Central memory CD8-positive, alpha-beta T cell (primary cell): ENCODE results near the gene ANKRD44.
"Not testable (repeated sequence)": the region's sequence is repeated elsewhere in the genome, so short reads cannot be mapped to it uniquely, and the experiment has no call there.

ENCODE experiments used
- ATAC-seq: fragments of 150-1000 bp; cut with Tn5 transposase; replicated peaks from 2 replicates; pipeline ENCODE4 v1.10.0; 2022; ENCODE audit warnings: mild to moderate bottlenecking, moderate FRiP score, moderate number of reproducible peaks; ENCODE audit not compliant: poor library complexity, severe bottlenecking; ENCODE audit errors: extremely low read depth
- DNase-seq, 2 donors: peaks; one replicate each; pipeline ENCODE4 v3.0.0; 2021; ENCODE audit warnings: low spot score in 2 of 2
- H3K27ac Mint-ChIP-seq: one replicate; pipeline ENCODE4 v1.8.0; 2022; ENCODE audit warnings: low read depth, mild to moderate bottlenecking, moderate library complexity, mixed read lengths
- H3K27me3 Mint-ChIP-seq: one replicate; pipeline ENCODE4 v1.8.0; 2022; ENCODE audit warnings: mixed read lengths
- H3K36me3 Mint-ChIP-seq: one replicate; pipeline ENCODE4 v1.8.0; 2022; ENCODE audit warnings: mild to moderate bottlenecking, moderate library complexity, mixed read lengths; ENCODE audit not compliant: insufficient read depth
- H3K4me1 Mint-ChIP-seq: one replicate; pipeline ENCODE4 v1.8.0; 2022; ENCODE audit warnings: mixed read lengths
- H3K4me3 Mint-ChIP-seq: one replicate; pipeline ENCODE4 v1.8.0; 2022; ENCODE audit warnings: mild to moderate bottlenecking, moderate library complexity, mixed read lengths
- H3K9me3 Mint-ChIP-seq: one replicate; pipeline ENCODE4 v1.8.0; 2022; ENCODE audit warnings: mixed read lengths

The ANKRD44 gene

GRCh38 chr2:197069958-197070357 is 240.6 kb downstream of the ANKRD44 start:
- H3K4me3 Mint-ChIP-seq = no peak overlapping the region
- H3K4me1 Mint-ChIP-seq = peaks cover 76% of the 10 kb centered on the region
- no peak for ATAC-seq

GRCh38 chr2:197062574-197062973 is 248.0 kb downstream of the ANKRD44 start:
- not testable (repeated sequence) for H3K27me3 Mint-ChIP-seq, ATAC-seq, H3K9me3 Mint-ChIP-seq
- H3K27ac Mint-ChIP-seq = peak overlapping the region; percentile 51
- peak overlapping the region; percentile 20 for H3K4me3 Mint-ChIP-seq
- peak in 1 of 2 donors; percentile 36 for DNase-seq
- H3K4me1 Mint-ChIP-seq = peaks cover 59% of the 10 kb centered on the region
- peaks cover 34% of the 10 kb centered on the region for H3K36me3 Mint-ChIP-seq

More at GRCh38 chr2:197069958-197070357, 240.6 kb downstream of the ANKRD44 start:
- Mint-ChIP-seq H3K9me3 (no peaks in the 10 kb centered on the region), H3K27ac (peak overlapping the region; percentile 83), H3K27me3 (no peaks in the 10 kb centered on the region), H3K36me3 (peaks cover 50% of the 10 kb centered on the region)
- no peak for DNase-seq

GRCh38 chr2:197059477-197059876 is 251.1 kb downstream of the ANKRD44 start:
- Mint-ChIP-seq H3K4me1 (peaks cover 43% of the 10 kb centered on the region), H3K9me3 (peaks cover 6% of the 10 kb centered on the region), H3K4me3 (no peak overlapping the region), H3K27me3 (no peaks in the 10 kb centered on the region), H3K36me3 (peaks cover 43% of the 10 kb centered on the region), H3K27ac (no peak overlapping the region)
- ATAC-seq = no peak
- no peak for DNase-seq

DNA sequence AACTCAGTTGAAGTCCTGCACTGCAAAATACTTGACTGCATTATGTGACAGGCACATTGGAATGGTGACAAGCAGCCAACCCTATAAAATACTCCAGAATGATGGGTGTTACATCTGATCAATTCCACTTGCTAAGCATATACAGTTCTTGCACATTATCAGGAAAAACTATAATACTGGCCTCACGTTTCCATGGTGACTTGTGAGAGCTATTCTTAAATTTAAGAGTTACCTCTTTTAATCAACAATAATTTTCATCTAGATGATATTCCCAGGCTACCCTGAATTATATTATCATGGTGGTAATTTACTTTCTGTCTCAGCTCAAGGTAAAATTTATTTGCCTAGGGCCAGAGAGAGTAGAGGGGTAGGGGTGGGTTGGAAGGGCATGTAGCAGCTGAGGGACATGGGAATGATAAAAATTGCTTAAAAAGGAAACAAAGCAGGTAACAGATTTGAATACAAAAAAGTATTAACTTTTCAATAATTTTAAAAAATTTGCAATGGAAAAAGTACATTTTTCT is 251.7 kb downstream of the ANKRD44 start:
- peaks cover 45% of the 10 kb centered on the region for H3K36me3 Mint-ChIP-seq
- no peak overlapping the region for H3K27ac Mint-ChIP-seq
- no peak for ATAC-seq
- no peaks in the 10 kb centered on the region for H3K27me3 Mint-ChIP-seq
- H3K4me1 Mint-ChIP-seq = peaks cover 39% of the 10 kb centered on the region
- no peak for DNase-seq
- peaks cover 6% of the 10 kb centered on the region for H3K9me3 Mint-ChIP-seq
- H3K4me3 Mint-ChIP-seq = no peak overlapping the region

GRCh38 chr2:197057959-197058358 is 252.6 kb downstream of the ANKRD44 start:
- peaks cover 48% of the 10 kb centered on the region for H3K36me3 Mint-ChIP-seq
- H3K4me3 Mint-ChIP-seq = no peak overlapping the region
- no peak overlapping the region for H3K27ac Mint-ChIP-seq
- DNase-seq = no peak
- ATAC-seq = no peak
- no peaks in the 10 kb centered on the region for H3K27me3 Mint-ChIP-seq
- H3K9me3 Mint-ChIP-seq = peaks cover 6% of the 10 kb centered on the region
- H3K4me1 Mint-ChIP-seq = peaks cover 31% of the 10 kb centered on the region

DNA sequence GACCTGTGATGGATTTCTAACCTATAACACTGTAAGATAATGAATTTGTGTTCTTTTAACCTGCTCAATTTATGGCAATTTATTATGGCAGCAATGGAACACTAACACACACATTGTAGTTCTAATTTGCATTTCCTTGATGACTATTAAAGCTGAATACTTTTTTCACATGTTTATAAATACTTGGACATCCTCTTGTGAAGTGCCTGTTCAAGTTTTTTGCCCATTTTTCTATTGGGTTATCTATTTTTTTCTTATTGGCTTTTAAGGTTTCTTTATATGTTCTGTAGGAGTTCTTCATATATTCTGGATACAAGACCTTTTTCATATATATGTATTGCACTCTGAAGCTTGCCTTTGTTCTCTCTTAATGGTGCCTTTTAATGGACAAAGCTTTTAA is 255.5 kb downstream of the ANKRD44 start:
- no peak for DNase-seq
- H3K36me3 Mint-ChIP-seq = peaks cover 45% of the 10 kb centered on the region
- no peak for ATAC-seq
- H3K27ac Mint-ChIP-seq = peak overlapping the region; percentile 14
- H3K4me3 Mint-ChIP-seq = no peak overlapping the region
- H3K27me3 Mint-ChIP-seq = no peaks in the 10 kb centered on the region
- H3K4me1 Mint-ChIP-seq = peaks cover 6% of the 10 kb centered on the region
- peaks cover 6% of the 10 kb centered on the region for H3K9me3 Mint-ChIP-seq

- DNase-seq (no peak), ATAC-seq (no peak)
- Mint-ChIP-seq H3K4me1 (peaks cover 6% of the 10 kb centered on the region), H3K36me3 (peaks cover 47% of the 10 kb centered on the region), H3K4me3 (no peak overlapping the region), H3K9me3 (peaks cover 6% of the 10 kb centered on the region), H3K27ac (peak overlapping the region; percentile 14), H3K27me3 (no peaks in the 10 kb centered on the region)
These were observed 256.1 kb downstream of the ANKRD44 start for GRCh38 chr2:197054437-197054836.

- H3K27me3 Mint-ChIP-seq = no peaks in the 10 kb centered on the region
- no peak overlapping the region for H3K4me3 Mint-ChIP-seq
- H3K27ac Mint-ChIP-seq = peak overlapping the region; percentile 49
- ATAC-seq = peak; percentile 64
- H3K9me3 Mint-ChIP-seq = peaks cover 6% of the 10 kb centered on the region
- peaks cover 9% of the 10 kb centered on the region for H3K4me1 Mint-ChIP-seq
- peaks cover 44% of the 10 kb centered on the region for H3K36me3 Mint-ChIP-seq
- DNase-seq = no peak
These were observed 258.2 kb downstream of the ANKRD44 start for GRCh38 chr2:197052356-197052755.

GRCh38 chr2:197045115-197045514 is 265.5 kb downstream of the ANKRD44 start:
- Mint-ChIP-seq H3K27ac (peak overlapping the region; percentile 50), H3K4me3 (no peak overlapping the region), H3K9me3 (no peaks in the 10 kb centered on the region), H3K36me3 (peaks cover 36% of the 10 kb centered on the region), H3K4me1 (peaks cover 37% of the 10 kb centered on the region), H3K27me3 (no peaks in the 10 kb centered on the region)
- DNase-seq = no peak
- peak; percentile 10 for ATAC-seq

- no peak overlapping the region for H3K4me3 Mint-ChIP-seq
- peaks cover 37% of the 10 kb centered on the region for H3K4me1 Mint-ChIP-seq
- ATAC-seq = no peak
- DNase-seq = no peak
- peak overlapping the region; percentile 36 for H3K27ac Mint-ChIP-seq
- no peaks in the 10 kb centered on the region for H3K27me3 Mint-ChIP-seq
- peaks cover 43% of the 10 kb centered on the region for H3K36me3 Mint-ChIP-seq
- no peaks in the 10 kb centered on the region for H3K9me3 Mint-ChIP-seq
These were observed 267.8 kb downstream of the ANKRD44 start for GRCh38 chr2:197042739-197043196.

DNA sequence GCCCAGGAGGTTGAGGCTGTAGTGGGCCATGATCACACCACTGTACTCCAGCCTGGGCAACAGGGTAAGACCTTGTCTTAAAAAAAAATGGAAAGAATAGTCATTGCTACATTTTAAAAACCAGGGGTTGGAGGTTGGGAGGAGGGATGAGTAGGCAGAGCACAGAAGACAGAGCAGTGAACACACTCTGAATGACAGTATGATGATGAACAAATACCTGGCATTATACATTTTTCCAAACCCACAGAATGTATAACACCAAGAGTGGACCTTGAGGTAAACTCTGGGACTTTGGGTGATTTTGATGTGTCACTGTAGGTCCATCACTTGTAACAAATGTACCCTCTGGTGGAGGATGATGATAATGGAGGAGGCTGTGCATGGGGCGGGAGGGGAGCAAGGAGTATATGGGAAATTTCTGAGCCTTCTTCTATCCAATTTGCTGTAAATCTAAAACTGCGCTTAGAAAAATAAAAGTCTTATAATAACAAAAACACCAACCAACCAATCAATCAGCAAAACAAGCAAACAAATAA is 272.6 kb downstream of the ANKRD44 start:
- no peak for DNase-seq
- ATAC-seq = no peak
- Mint-ChIP-seq H3K4me3 (no peak overlapping the region), H3K36me3 (peaks cover 53% of the 10 kb centered on the region), H3K27me3 (no peaks in the 10 kb centered on the region), H3K4me1 (peaks cover 44% of the 10 kb centered on the region), H3K9me3 (no peaks in the 10 kb centered on the region), H3K27ac (peak overlapping the region; percentile 14)

DNA sequence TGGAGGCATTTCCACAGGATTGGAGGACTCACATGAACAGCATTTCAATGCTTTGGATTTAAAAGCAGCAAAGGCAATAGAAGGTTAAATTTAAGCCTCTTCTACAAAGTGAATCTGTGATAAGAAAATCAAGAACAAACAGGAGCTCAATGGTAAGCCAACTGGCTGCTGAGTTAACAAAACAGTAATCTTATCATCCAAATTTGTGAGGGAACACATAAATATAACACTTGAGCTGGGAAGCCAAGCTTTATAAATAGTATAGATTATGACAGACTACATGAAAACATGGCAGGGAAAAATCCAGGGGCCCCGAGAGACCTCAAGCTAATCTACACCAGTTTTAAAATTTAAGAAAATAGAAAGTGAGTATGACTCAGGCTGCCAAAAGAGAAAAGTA is 275.6 kb downstream of the ANKRD44 start:
- DNase-seq = no peak
- no peak for ATAC-seq
- H3K4me1 Mint-ChIP-seq = peaks cover 32% of the 10 kb centered on the region
- no peak overlapping the region for H3K4me3 Mint-ChIP-seq
- no peaks in the 10 kb centered on the region for H3K9me3 Mint-ChIP-seq
- H3K36me3 Mint-ChIP-seq = peaks cover 53% of the 10 kb centered on the region
- no peaks in the 10 kb centered on the region for H3K27me3 Mint-ChIP-seq
- H3K27ac Mint-ChIP-seq = peak overlapping the region; percentile 63

DNA sequence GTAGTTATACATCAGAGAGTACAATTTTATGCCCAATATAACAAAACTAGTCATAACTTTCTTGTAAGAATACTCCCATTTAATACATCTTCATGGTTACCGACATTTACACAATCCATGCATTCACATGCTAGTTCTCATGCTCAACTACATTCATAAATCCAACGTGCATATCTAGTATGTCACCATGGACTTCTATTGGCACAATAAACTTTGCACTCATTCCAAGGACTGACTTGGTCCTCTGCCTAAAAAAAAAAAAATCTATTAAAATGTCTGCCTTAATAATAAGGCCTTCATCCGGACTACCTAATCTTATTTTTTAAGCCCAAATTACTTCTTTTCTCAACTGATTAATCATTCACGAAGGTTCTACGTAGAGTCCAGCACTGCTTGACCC is 276.3 kb downstream of the ANKRD44 start:
- ATAC-seq (no peak), DNase-seq (no peak)
- no peaks in the 10 kb centered on the region for H3K27me3 Mint-ChIP-seq
- H3K9me3 Mint-ChIP-seq = no peaks in the 10 kb centered on the region
- H3K4me1 Mint-ChIP-seq = peaks cover 32% of the 10 kb centered on the region
- H3K27ac Mint-ChIP-seq = peak overlapping the region; percentile 80
- H3K4me3 Mint-ChIP-seq = no peak overlapping the region
- H3K36me3 Mint-ChIP-seq = peaks cover 53% of the 10 kb centered on the region
